H1 (cell line): ENCODE measurements around the gene SLMAP. TPM values are rescaled to one million over a fixed set of nuclear protein-coding genes. Genes with fewer than 3 reads are reported as not detected.

Experiments
- CTCF ChIA-PET: fragments of 300-600 bp; sonication (Branson Sonifier 250); formaldehyde crosslinking; loops from one replicate; lab custom pipeline; 2021; ENCODE audit not compliant: partially characterized antibody; lab: Charles Lee
- POLR2A ChIA-PET: fragments of 300-600 bp; sonication (Branson Sonifier 250); formaldehyde crosslinking; loops from one replicate; lab custom pipeline; 2021; ENCODE audit warnings: inconsistent platforms; ENCODE audit not compliant: partially characterized antibody; lab: Charles Lee
- DNase-seq, 2 experiments: peaks; one replicate each; pipeline versions ENCODE4 v3.0.0 to v3.0.0-alpha.2; 2010 to 2022; ENCODE audit warnings: low spot score in 2 of 2, low read depth in 1 of 2, mixed read lengths in 1 of 2
- FAIRE-seq: peaks from 2 replicates; lab custom pipeline; 2011; peaks lifted over from hg19 to GRCh38; lab: Jason Lieb, UNC
- H2AFZ ChIP-seq: 2 replicates; pipeline ENCODE4 v1.8.1; 2012; ENCODE audit warnings: low read length, inconsistent platforms
- H2AK5ac ChIP-seq: 2 replicates; pipeline ENCODE4 v1.6.1; 2013; ENCODE audit warnings: low read depth, low read length
- H2BK120ac ChIP-seq: replicated peaks from 2 replicates; pipeline ENCODE3; 2013; ENCODE audit warnings: low read depth, low read length, inconsistent platforms
- H2BK12ac ChIP-seq: 2 replicates; pipeline ENCODE4 v1.6.1; 2013; ENCODE audit warnings: low read depth, low read length
- H2BK15ac ChIP-seq: 2 replicates; pipeline ENCODE4 v1.6.1; 2013; ENCODE audit warnings: low read length
- H2BK20ac ChIP-seq: 2 replicates; pipeline ENCODE4 v1.6.1; 2013; ENCODE audit warnings: low read length
- H2BK5ac ChIP-seq: 2 replicates; pipeline ENCODE4 v1.6.1; 2013; ENCODE audit warnings: low read depth, low read length
- H3K14ac ChIP-seq: 2 replicates; pipeline ENCODE4 v1.6.1; 2013; ENCODE audit warnings: inconsistent platforms; ENCODE audit not compliant: insufficient read length
- H3K18ac ChIP-seq: 2 replicates; pipeline ENCODE4 v1.6.1; 2013; ENCODE audit warnings: low read length; ENCODE audit errors: extremely low read depth
- H3K23ac ChIP-seq: 2 replicates; pipeline ENCODE4 v1.6.1; 2013; ENCODE audit warnings: inconsistent platforms; ENCODE audit not compliant: insufficient read length
- H3K23me2 ChIP-seq: 2 replicates; pipeline ENCODE4 v1.6.1; 2013; ENCODE audit warnings: low read depth, low read length
- H3K27ac ChIP-seq: 2 replicates; pipeline ENCODE4 v1.6.1; 2011; ENCODE audit warnings: low read depth, low read length, inconsistent platforms
- H3K27me3 ChIP-seq, 4 experiments: replicated peaks in 1 of 4; 1 replicate in 1 of 4; 2 replicates in 3 of 4; pipeline versions ENCODE4 v1.6.1 to v1.8.1; 2011 to 2013; ENCODE audit warnings: low read length in 3 of 4, mild to moderate bottlenecking in 3 of 4, inconsistent platforms in 2 of 4, mixed read lengths in 2 of 4, moderate library complexity in 1 of 4; ENCODE audit not compliant: control insufficient read depth in 3 of 4, insufficient read depth in 3 of 4; ENCODE audit errors: extremely low read depth in 1 of 4
- H3K36me3 ChIP-seq, 4 experiments: 2 replicates each; pipeline versions ENCODE4 v1.6.1 to v1.8.1; 2011 to 2013; ENCODE audit warnings: mild to moderate bottlenecking in 4 of 4, low read length in 3 of 4, moderate library complexity in 2 of 4, control low read depth in 1 of 4, inconsistent platforms in 1 of 4; ENCODE audit not compliant: insufficient read depth in 4 of 4, control insufficient read depth in 2 of 4
- H3K4ac ChIP-seq: replicated peaks from 2 replicates; pipeline ENCODE3; 2013; ENCODE audit warnings: low read length, low read depth, mixed read lengths, inconsistent platforms; ENCODE audit not compliant: insufficient read length
- H3K4me1 ChIP-seq, 4 experiments: replicated peaks in 1 of 4; 1 replicate in 1 of 4; 2 replicates in 3 of 4; pipeline versions ENCODE4 v1.6.1 to v1.8.1; 2011 to 2013; ENCODE audit warnings: low read length in 3 of 4, inconsistent platforms in 2 of 4, mixed read lengths in 1 of 4; ENCODE audit not compliant: insufficient read depth in 4 of 4, control insufficient read depth in 3 of 4
- H3K4me2 ChIP-seq, 2 experiments: 2 replicates each; pipeline versions ENCODE4 v1.6.1 to v1.8.1; 2011 to 2013; ENCODE audit warnings: low read depth in 2 of 2, low read length in 2 of 2, control low read depth in 1 of 2, inconsistent platforms in 1 of 2, mild to moderate bottlenecking in 1 of 2; ENCODE audit not compliant: insufficient read depth in 1 of 2
- H3K4me3 ChIP-seq, 4 experiments: fragments of 200-600, 300-600 bp in 1 of 4; sonication (generic), shearing (Covaris generic), sonication (Bioruptor Twin) in 1 of 4; 2 replicates each; pipeline versions ENCODE4 v1.5.1 to v1.8.1; 2011 to 2016; ENCODE audit warnings: low read length in 4 of 4, low read depth in 3 of 4, control low read depth in 2 of 4, inconsistent platforms in 2 of 4, mild to moderate bottlenecking in 2 of 4, mixed read lengths in 1 of 4, moderate library complexity in 1 of 4; ENCODE audit not compliant: insufficient read depth in 2 of 4; ENCODE audit errors: extremely low read depth in 1 of 4
- H3K56ac ChIP-seq: replicated peaks from 2 replicates; pipeline ENCODE3; 2013; ENCODE audit warnings: low read depth, mild to moderate bottlenecking, mixed read lengths, low read length, inconsistent platforms; ENCODE audit not compliant: insufficient read length
- H3K79me1 ChIP-seq: 2 replicates; pipeline ENCODE4 v1.6.1; 2013; ENCODE audit warnings: low read depth, low read length, control low read depth
- H3K79me2 ChIP-seq, 2 experiments: 2 replicates each; pipeline versions ENCODE4 v1.6.1 to v1.8.1; 2012 to 2013; ENCODE audit warnings: low read length in 2 of 2, mild to moderate bottlenecking in 2 of 2, inconsistent platforms in 1 of 2; ENCODE audit not compliant: insufficient read depth in 2 of 2, control insufficient read depth in 1 of 2
- H3K9ac ChIP-seq, 4 experiments: replicated peaks in 1 of 4; 1 replicate in 1 of 4; 2 replicates in 3 of 4; pipeline versions ENCODE4 v1.6.1 to v1.8.1; 2011 to 2013; ENCODE audit warnings: low read depth in 3 of 4, low read length in 3 of 4, control low read depth in 2 of 4, mild to moderate bottlenecking in 2 of 4, moderate library complexity in 2 of 4, inconsistent platforms in 1 of 4; ENCODE audit errors: extremely low read depth in 1 of 4
- H3K9me3 ChIP-seq, 2 experiments: 2 replicates each; pipeline versions ENCODE4 v1.6.1 to v1.8.1; 2012 to 2013; ENCODE audit warnings: mild to moderate bottlenecking in 2 of 2, moderate library complexity in 2 of 2, control low read depth in 1 of 2, inconsistent platforms in 1 of 2, low read depth in 1 of 2, low read length in 1 of 2, mixed read lengths in 1 of 2; ENCODE audit not compliant: insufficient read depth in 2 of 2
- H4K20me1 ChIP-seq, 2 experiments: replicated peaks in 1 of 2; 2 replicates each; pipeline versions ENCODE3 to v1.8.1; 2011 to 2013; ENCODE audit warnings: inconsistent platforms in 2 of 2, low read length in 2 of 2, mild to moderate bottlenecking in 1 of 2; ENCODE audit not compliant: insufficient read depth in 2 of 2, control insufficient read depth in 1 of 2
- H4K5ac ChIP-seq: 2 replicates; pipeline ENCODE4 v1.6.1; 2013; ENCODE audit warnings: low read length, low read depth, mixed read lengths, inconsistent platforms; ENCODE audit not compliant: insufficient read length
- H4K8ac ChIP-seq: 2 replicates; pipeline ENCODE4 v1.8.0; 2013; ENCODE audit warnings: mild to moderate bottlenecking, moderate library complexity, low read length, inconsistent platforms; ENCODE audit not compliant: insufficient read depth; ENCODE audit errors: extremely low read depth
- H4K91ac ChIP-seq: replicated peaks from 2 replicates; pipeline ENCODE3; 2013; ENCODE audit warnings: low read length, mixed read lengths, inconsistent platforms; ENCODE audit not compliant: insufficient read length
- SP1 ChIP-seq: IDR thresholded peaks from 2 replicates; pipeline ENCODE4 v1.6.1; 2011; ENCODE audit warnings: low read depth, low read length
- polyA plus RNA-seq, 7 experiments: library from polyadenylated mRNA; depleted of rRNA in 3 of 7; stranded (reverse) in 5 of 7; unstranded in 2 of 7; fragments of >200 nt in 5 of 7; fragments of 200-250 nt in 2 of 7; gene quantifications; 1 replicate in 5 of 7; 2 replicates in 1 of 7; 4 replicates in 1 of 7; pipeline versions ENCODE4 v1.2.1 to v1.2.3, GENCODE V29; 2011 to 2013; ENCODE audit warnings: missing spikeins in 2 of 7, mixed read lengths in 2 of 7
- total RNA-seq: library from RNA; stranded (reverse); fragmentation: NEBNext Ultra II Directional; extraction: Animal tissue kit (Norgen Biotek cat#: 25700); gene quantifications from 2 replicates; pipeline ENCODE4 v1.2.1, GENCODE V29; 2021

SLMAP gene
- total and polyA plus RNA-seq, 2 of the 8 experiments (the other 6 are each of a cell fraction or from before 2014, with no cell fraction given): 13.6 to 70.4 TPM

GRCh38 chr3:57923101-57923500, 167.0 kb downstream of the SLMAP start:
- FAIRE-seq (no peak), DNase-seq (no peak)
- TF ChIP-seq SP1: no peak
- no peak overlapping the region for H2BK15ac ChIP-seq
- CTCF ChIA-PET: interaction anchor here (0.6 to 3.0 kb wide), 2 partner anchors 11 to 714 kb away, joined by 3 to 7 read pairs; no protein-coding TSS in a partner anchor
- H2AFZ ChIP-seq: no peak overlapping the region
- no peak overlapping the region for H3K4me3 ChIP-seq
- no peak overlapping the region for H2BK5ac ChIP-seq
- H3K18ac ChIP-seq: no peak overlapping the region
- no peaks in the 10 kb centered on the region for H3K9me3 ChIP-seq
- H3K9ac ChIP-seq: no peak overlapping the region
- H3K4me2 ChIP-seq: no peak overlapping the region
- no peaks in the 10 kb centered on the region for H3K4me1 ChIP-seq
- H3K23me2 ChIP-seq: no peaks in the 10 kb centered on the region
- no peak overlapping the region for H3K4ac ChIP-seq
- no peak overlapping the region for H3K23ac ChIP-seq
- no peaks in the 10 kb centered on the region for H3K79me2 ChIP-seq
- no peaks in the 10 kb centered on the region for H3K79me1 ChIP-seq
- H2BK120ac ChIP-seq: no peak overlapping the region
- H2BK12ac ChIP-seq: no peak overlapping the region
- no peak overlapping the region for H2AK5ac ChIP-seq
- peaks cover 0 to 15% (median 8%) of the 10 kb centered on the region in 4 experiments; a peak in 4 of 8 replicates for H3K36me3 ChIP-seq
- H3K27me3 ChIP-seq: no peaks in the 10 kb centered on the region
- H3K27ac ChIP-seq: no peak overlapping the region
- H4K20me1 ChIP-seq: no peaks in the 10 kb centered on the region
- H4K8ac ChIP-seq: no peak overlapping the region
- H3K56ac ChIP-seq: no peak overlapping the region
- POLR2A ChIA-PET: no interaction called here
- H3K14ac ChIP-seq: no peak overlapping the region
- H2BK20ac ChIP-seq: no peak overlapping the region
- H4K91ac ChIP-seq: no peak overlapping the region
- no peak overlapping the region for H4K5ac ChIP-seq
